HFF-Myc (cell line): ENCODE results near the gene CDC42SE1.

Experiments used
- DNase-seq: peaks from one replicate; pipeline ENCODE4 v3.0.0-alpha.2; 2011; ENCODE audit warnings: low read depth; ENCODE audit errors: extremely low read depth
- H3K4me3 ChIP-seq: replicated peaks from 2 replicates; pipeline ENCODE4 v1.5.1; 2011; ENCODE audit warnings: low read depth, mild to moderate bottlenecking, control low read depth, low read length
- CTCF ChIP-seq: IDR thresholded peaks from 2 replicates; pipeline ENCODE4 v1.5.1; 2012; ENCODE audit warnings: mild to moderate bottlenecking, low read depth, low read length, control low read depth; ENCODE audit errors: missing control alignments

CDC42SE1 gene

GRCh38 chr1:151009674-151010345 is 49.6 kb downstream of the CDC42SE1 start:
- no peak for DNase-seq
- TF ChIP-seq CTCF = no peak
- H3K4me3 ChIP-seq = peak overlapping the region; percentile 91; the same call in 1 of the 2 replicates

GRCh38 chr1:151009206-151009587 is 50.2 kb downstream of the CDC42SE1 start:
- no peak for DNase-seq
- TF ChIP-seq CTCF = no peak

GRCh38 chr1:151008244-151009205 is 50.9 kb downstream of the CDC42SE1 start, which contains the start of gene PRUNE1:
Gene PRUNE1, plus strand, starts transcription at chr1:151008449. Its CDS starts 184 bp downstream, at chr1:151008633.
- peak; percentile 91 for DNase-seq
- peak within 1 kb of the TSS; percentile 91 for H3K4me3 ChIP-seq
- no peak for TF ChIP-seq CTCF

More at GRCh38 chr1:151009206-151009587, 50.2 kb downstream of the CDC42SE1 start:
- H3K4me3 ChIP-seq = peak overlapping the region; percentile 91

- DNase-seq = no peak
- H3K4me3 ChIP-seq = peak overlapping the region; percentile 91
- no peak for TF ChIP-seq CTCF
Observed at GRCh38 chr1:151007853-151008243, 51.6 kb downstream of the CDC42SE1 start.

- peak; percentile 39 for TF ChIP-seq CTCF
- H3K4me3 ChIP-seq = peak within 1 kb of the TSS; percentile 91
- DNase-seq = peak; percentile 57
Observed at GRCh38 chr1:151006327-151007052, 52.9 kb downstream of the CDC42SE1 start, which contains the start of gene MINDY1. Gene MINDY1, minus strand, starts transcription at chr1:151006902. Its CDS starts 4,285 bp downstream, at chr1:151002617.

GRCh38 chr1:151005729-151006319 is 53.6 kb downstream of the CDC42SE1 start:
- no peak for DNase-seq
- no peak for TF ChIP-seq CTCF

More at GRCh38 chr1:151005729-151006319, 53.6 kb downstream of the CDC42SE1 start:
- peak overlapping the region; percentile 54 for H3K4me3 ChIP-seq
